GM12873 (cell line): ENCODE data around the gene ATG9A.

Experiments
- TF ChIP-seq, protein P1 (sequence below): IDR thresholded peaks from 2 replicates; pipeline ENCODE4 v1.5.1; 2012; ENCODE audit warnings: low read depth, mild to moderate bottlenecking, moderate library complexity, low read length, control low read depth; ENCODE audit not compliant: insufficient read depth; ENCODE audit errors: missing control alignments

Gene ATG9A

DNA sequence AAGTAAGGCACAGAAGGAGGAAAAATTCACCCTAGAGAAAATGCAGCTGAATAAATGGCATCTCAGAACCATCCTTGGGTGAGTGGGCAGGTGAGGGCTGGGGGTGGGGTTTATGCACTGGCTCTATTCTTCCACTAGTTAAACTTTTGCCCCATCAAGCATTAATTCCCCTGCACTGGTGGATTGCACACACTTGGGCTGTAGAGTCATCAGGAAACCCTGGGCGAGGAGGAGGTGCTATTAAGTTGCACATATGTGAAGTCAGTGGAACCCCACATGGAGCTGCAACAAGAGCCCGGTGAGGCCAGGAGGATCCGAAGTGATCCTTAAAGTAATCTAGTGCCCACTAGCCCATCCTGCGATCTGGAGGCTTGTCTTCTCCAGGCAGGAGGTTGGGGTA, 42.9 kb upstream of the ATG9A start:
- TF ChIP-seq, protein P1, sequence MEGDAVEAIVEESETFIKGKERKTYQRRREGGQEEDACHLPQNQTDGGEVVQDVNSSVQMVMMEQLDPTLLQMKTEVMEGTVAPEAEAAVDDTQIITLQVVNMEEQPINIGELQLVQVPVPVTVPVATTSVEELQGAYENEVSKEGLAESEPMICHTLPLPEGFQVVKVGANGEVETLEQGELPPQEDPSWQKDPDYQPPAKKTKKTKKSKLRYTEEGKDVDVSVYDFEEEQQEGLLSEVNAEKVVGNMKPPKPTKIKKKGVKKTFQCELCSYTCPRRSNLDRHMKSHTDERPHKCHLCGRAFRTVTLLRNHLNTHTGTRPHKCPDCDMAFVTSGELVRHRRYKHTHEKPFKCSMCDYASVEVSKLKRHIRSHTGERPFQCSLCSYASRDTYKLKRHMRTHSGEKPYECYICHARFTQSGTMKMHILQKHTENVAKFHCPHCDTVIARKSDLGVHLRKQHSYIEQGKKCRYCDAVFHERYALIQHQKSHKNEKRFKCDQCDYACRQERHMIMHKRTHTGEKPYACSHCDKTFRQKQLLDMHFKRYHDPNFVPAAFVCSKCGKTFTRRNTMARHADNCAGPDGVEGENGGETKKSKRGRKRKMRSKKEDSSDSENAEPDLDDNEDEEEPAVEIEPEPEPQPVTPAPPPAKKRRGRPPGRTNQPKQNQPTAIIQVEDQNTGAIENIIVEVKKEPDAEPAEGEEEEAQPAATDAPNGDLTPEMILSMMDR: no peak

DNA sequence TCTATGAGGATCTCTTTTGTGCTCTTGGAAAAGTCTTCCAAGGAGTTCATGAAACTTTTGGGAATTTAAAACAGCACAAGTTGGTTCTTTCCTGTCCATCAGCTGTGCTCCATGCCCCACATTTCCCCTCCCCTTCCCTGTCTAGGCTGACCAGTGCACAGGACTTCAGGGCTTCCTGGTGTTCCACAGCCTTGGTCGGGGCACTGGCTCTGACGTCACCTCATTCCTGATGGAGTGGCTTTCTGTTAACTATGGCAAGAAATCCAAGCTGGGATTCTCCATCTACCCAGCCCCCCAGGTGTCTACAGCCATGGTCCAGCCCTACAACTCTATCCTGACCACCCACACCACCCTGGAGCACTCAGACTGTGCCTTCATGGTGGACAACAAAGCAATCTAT, 41.6 kb upstream of the ATG9A start:
- TF ChIP-seq, protein P1: no peak

DNA sequence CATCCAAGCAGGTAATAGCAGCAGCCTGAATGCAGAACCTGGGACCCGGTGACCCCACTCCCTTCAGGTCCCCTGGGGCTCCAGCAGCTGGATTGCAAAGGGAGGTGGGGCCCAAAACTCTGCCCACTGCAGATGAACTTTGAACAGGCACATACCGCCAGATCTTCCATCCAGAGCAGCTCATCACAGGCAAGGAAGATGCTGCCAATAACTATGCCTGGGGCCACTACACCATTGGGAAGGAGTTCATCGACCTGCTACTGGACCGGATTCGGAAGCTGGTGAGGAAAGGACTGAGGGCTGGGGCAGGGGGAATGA, 40.6 kb upstream of the ATG9A start:
- TF ChIP-seq, protein P1: no peak

DNA sequence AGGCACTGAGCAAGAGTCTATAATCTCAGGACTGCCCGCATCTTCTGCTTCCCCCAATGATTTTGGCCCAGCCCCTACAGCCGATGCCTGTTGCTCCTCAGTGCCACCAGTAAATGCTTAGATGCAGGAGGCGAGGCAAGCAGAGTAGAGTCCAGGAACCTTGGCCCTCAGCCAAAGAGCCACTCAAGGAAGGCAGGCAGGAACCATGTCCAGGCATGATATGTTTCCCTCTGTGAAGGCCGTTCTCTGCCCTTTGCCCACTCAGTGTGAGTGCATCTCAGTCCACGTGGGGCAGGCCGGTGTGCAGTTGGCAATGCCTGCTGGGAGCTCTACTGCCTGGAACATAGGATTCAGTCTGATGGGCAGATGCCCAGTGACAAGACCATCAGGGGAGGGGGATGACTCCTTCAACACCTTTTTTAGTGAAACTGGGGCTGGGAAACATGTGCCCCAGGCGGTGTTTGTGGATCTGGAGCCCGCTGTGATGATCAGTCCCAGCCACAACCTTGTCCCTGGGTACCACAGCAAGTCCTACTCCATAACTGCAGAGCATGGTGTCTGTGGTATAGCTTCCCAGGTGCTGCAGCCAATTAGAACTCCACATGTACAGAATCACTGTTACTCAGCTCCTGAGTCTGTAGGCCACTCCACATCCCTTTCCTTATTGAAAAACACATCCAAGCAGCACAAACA, 40.1 kb upstream of the ATG9A start:
- TF ChIP-seq, protein P1: no peak

DNA sequence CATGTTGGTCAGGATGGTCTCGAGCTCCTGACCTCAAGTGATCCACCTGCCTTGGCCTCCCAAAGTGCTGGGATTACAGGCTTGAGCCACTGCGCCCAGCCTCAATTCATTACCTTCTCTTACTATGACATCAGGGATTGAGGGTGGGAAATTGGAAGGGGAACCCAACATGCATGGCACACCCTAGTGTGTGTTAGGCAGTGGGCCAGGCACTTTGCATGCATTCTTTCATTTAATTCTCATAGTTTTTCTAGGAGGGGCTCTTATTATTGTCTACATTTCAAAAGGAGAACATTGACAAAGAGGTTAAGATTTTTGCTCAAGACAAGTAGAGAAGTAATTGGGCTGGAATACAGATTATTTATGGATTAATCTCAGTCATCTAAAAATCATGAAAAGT, 38.9 kb upstream of the ATG9A start:
- TF ChIP-seq, protein P1: no peak

DNA sequence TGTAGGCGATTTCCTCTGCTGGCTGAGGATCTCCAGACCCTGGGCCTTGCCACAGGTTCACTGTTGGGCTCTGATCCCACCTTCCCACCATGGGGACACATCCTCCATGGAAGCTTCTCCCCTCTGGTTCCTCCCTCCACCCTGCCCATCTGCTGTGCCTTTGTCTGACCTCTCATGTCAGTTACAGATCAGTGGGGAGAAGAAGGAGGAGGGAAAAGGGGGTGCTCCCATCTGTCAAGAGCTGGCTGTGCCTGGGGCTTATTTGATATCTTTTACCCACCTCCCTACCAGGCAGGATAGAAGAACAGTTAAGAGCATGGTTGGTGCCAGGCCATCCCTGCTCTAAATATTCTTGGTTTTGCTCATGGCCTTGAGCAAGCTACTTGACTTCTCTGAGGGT, 37.5 kb upstream of the ATG9A start:
- TF ChIP-seq, protein P1: no peak

DNA sequence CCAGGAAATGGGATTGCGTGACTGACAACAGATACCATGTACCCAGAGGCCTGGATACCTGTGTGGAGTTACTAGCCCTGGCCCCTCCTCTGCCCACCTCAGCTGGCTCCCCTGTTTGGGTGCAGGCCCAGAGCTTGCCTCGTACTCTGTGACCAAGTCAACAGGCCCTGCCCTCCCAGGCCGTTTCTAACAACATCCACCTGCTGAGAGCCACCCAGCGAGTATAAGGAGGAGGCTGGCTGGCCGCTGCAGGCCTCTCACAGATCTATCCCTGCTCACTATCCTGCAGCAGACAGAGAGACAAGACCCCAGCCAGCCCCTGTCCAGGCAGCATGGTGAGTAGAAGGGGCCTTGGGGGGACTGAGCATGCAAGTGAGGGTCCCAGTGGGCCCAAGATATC, 36.8 kb upstream of the ATG9A start:
- TF ChIP-seq, protein P1: no peak
